ENCODE results near the gene PRKCA.

DNA sequence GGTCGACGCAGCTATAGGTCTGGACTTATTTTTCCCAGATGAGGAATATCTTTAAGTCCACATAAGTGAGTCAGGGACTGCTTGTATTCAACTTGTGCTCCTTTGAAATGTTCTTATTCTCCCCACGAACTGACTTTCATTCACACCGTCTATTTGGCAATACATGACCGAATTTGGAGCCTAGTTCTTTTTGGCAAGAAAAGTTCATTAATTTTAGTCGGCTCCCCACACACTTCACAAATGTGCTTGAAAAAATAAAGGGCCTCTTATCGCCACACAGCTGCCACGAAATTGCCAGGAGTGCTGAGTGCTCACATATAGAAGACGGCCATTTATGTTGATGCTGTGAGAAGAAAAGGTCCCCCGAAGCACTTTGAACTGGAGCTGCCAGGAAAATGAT lies 152.6 kb downstream of the PRKCA start:
- TF ChIP-seq, protein P1, sequence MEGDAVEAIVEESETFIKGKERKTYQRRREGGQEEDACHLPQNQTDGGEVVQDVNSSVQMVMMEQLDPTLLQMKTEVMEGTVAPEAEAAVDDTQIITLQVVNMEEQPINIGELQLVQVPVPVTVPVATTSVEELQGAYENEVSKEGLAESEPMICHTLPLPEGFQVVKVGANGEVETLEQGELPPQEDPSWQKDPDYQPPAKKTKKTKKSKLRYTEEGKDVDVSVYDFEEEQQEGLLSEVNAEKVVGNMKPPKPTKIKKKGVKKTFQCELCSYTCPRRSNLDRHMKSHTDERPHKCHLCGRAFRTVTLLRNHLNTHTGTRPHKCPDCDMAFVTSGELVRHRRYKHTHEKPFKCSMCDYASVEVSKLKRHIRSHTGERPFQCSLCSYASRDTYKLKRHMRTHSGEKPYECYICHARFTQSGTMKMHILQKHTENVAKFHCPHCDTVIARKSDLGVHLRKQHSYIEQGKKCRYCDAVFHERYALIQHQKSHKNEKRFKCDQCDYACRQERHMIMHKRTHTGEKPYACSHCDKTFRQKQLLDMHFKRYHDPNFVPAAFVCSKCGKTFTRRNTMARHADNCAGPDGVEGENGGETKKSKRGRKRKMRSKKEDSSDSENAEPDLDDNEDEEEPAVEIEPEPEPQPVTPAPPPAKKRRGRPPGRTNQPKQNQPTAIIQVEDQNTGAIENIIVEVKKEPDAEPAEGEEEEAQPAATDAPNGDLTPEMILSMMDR (IDR thresholded peaks at IDR 0.05; ENCODE audit: low read depth, low read length, poor library complexity, severe bottlenecking), result no peak
- TF ChIP-seq EZH2phosphoT487 (IDR thresholded peaks at IDR 0.05; ENCODE audit: borderline replicate concordance, low read length), result no peak

Data from DOHH2 (cell line).